DMS153 treated with DMSO at 0.1 percent for 48 hours (cell line): Measurements from ENCODE around the gene PKM.

ENCODE experiments used
- DNase-seq: peaks from one replicate; lab custom pipeline; 2025; ENCODE audit not compliant: unreplicated experiment; lab: John Stamatoyannopoulos, UW

PKM gene

DNA sequence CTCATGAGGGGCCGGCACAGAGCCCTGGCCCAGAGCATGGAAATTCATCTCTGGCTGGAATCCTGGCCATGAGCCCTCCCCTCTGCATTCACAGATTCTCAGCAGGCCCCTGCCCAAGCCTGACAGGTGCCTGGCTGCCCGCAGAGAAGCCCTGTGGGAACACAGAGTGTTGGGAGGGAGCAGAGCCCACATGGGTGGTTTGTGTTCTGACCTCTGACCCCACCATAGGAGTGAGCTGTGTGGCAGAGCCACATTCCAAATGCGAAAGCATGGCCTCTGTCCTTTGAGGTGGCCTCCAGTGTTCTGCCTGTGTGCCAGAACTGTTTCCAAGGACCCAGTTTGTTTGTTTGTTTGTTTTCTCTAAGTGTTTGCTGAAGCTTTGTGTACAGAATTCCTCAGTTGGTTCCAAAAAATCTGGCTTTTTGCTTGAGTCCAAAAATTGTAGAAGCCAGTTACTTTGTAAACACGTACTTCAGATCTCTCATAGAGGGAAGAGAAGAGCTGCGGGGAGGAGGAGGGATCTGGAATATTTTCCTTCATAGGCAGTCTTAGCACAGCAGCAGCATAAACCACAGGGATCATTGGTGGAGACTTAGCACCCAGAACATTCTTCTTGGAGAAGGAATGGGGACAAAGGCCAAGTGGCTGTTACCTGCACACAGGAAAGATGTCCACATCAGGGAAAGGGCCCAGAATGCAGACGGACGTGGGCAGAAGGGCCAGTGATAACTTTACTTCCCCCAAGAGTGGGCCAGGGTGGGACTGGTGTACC, 69.4 kb downstream of the PKM start:
- DNase-seq: no peak

DNA sequence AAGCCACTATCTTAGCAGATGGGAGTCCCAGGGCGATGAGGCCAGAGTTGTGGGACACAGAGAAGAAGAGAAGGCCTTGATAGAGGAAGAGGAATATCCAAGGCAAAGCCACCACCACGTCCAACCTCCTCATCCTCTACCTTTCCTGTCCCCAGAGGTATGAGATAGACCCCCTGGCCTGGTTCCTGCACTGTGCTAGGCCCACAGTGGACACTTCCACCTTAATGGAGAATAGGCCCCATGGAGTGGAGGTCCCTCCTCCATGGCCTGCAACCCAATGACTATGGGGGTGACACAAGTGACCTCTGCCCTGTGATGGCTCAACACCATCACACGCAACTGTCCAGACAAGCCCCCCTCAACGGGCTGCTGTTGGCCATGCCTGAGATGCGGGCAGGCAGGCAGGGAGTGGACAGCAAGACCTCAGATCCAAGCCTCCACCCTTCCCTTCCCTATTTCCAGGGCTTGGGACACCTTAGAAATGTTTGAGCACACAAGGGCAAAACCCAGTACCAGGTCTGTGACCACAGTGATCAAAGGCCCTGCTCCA, 70.2 kb downstream of the PKM start:
- no peak for DNase-seq

DNA sequence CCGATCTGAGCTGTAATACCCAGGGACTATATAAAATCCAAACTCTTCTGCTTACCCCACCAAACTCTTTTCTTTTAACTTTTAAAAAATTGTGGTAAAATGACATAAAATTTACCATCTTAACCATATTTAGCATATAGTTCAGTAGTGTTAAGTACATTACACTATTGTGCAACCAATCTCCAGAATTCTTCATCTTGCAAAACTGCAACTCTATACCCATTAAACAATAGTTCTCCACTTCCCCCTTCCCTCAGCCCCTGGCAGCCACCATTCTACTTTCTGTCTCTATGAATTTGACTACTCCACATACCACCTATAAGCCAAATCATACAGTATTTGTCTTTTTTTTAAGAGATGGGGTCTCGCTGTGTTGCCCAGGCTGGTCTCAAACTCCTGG, 74.1 kb downstream of the PKM start:
- DNase-seq: no peak

DNA sequence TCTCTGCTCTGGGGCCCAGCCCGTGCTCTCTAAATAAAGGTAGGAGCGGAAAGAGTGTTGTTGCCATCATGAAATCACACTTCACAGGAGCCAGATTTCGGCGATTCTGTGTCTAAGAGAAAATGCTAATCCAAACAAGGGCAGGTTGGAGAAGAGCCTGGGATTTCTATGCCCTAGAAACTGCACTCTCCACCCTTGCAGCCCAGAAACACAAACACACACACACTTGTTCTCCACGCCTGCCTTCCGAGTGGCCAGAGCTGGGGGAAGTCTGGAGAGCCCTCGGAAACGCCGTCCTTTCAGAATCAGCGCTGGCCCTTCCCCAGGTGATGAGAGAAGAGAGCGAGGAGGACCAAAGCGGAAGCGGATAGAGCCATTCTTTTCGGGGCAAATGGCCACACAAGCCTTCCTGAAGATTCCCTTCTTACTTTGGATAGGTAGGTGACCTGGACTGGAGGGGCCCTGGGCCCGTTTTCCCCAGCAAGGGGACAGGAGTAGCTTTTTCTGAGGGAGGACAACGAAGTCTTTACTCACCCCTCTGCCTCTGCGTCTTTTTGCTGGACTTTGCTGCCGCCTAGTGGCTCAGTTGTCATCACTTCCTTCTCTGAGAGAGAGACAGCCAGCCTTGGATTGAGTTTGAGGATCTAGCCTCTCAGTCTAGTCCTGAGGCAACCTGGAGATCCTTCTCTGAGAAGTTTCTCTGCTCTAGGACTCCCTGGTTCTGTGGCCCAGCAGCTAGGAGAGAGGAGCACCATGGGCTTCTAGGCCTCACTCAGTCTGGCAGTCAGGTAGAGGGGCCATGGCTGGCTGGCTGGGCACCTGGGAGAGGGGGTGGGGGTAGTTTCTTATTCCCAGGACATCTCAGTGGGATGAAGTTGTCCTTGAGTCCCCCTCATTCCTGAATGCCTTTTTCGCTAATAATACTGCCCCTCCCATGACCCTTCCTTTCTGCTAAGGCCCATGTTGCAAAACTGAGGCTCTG, 75.1 kb downstream of the PKM start:
- peak; percentile 23 for DNase-seq

DNA sequence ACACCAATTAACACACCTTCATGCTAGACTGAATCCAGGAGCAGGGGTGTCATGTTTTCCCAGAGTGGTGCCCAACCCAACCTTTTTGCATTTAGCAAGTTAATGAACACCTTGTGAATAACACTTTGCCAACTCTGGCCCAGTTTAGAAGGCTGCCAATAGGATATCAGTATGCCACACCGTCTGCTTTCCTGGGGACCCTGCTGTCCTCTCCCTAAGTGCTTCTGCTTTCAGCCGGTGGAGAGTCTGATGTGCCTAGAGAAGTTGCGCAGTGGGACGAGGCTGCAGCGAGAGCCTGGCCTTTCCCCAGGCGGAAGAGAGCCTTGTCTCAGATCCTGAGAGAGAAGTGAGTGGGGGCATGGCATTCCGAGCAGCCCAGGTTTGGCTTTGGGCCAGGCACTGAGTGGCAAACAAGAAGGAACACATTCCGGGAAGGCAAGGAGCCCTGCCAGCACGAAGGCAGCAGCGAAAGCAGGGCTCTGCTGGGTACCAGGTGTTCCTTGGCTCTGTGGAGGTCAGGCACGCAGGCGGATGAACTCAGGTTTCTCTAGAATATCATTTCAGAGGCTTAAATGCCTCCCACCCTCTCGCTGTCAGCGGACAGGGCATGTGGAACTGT, 75.9 kb downstream of the PKM start:
- DNase-seq: peak; percentile 13

DNA sequence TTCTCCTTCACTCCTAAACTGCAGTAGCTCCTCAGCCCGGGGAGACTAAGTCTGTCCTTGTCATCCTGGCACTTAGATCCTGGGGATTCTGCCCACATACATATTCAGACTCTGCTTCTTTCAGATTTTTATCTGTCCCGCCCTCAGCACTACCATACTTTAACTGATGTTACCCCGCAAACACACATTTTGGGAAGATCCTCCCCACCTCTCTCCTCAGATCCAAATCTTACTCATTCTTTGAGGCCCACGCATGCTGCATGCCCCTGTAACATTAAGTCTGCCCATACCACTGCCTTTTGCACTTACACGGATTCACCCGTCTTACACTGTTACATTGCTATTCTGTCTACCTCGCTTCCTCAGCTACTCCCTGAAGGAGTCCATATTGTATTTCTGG, 76.7 kb downstream of the PKM start:
- no peak for DNase-seq

DNA sequence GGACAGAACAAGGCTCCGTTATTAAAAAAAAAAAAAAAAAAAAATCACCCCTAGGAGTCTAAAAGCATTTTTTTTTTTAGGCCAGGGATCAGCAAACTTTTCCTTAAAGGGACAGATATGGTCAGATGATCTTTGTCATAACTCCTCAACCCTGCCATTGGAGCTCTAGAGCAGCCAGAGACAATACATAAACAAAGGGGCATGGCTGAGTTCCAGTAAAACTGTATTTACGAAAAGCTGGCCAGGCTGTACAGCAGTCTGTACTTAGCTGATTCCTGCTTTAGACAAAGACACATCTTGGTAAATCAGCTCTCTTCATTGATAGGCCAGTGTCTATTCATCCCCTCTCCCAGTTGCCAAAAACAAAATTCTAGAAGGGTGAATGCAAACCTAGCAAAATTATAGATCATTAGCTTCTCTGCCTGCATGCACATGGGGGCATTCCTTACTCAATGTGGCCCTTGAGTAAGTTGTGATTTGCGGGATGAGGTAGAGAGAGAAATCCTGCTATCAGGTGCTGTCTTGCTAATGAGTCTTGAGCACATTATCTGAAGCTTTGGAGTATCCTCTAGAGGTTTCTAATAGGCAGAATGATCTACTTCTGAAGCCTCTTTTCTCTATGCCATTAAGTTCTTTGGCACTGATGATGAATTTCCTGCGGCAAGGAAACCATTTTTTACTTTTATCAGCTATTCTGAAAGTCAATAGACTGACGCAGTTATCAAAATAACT, 77.6 kb downstream of the PKM start:
- no peak for DNase-seq
